SK-N-SH (cell line): ENCODE data around the gene RNF144B. TPM values are rescaled to one million over a fixed set of nuclear protein-coding genes. Genes with fewer than 3 reads are reported as not detected.

Experiments used
- CTCF ChIA-PET: fragments of 300-600, 350-600 bp; formaldehyde crosslinking; extraction: SDS; loops from one replicate; lab custom pipeline; 2021; lab: Yijun Ruan, JAX
- POLR2A ChIA-PET: fragments of 350-600 bp; sonication (Branson Sonifier 250); formaldehyde crosslinking; extraction: SDS; loops from one replicate; lab custom pipeline; 2020; ENCODE audit warnings: antibody characterized with exemption, inconsistent platforms; lab: Yijun Ruan, JAX
- DNase-seq: peaks from one replicate; pipeline ENCODE4 v3.0.0; 2012
- H2AFZ ChIP-seq: fragments of 200-600 bp; sonication (generic); 2 replicates; pipeline ENCODE4 v1.8.1; 2016; ENCODE audit warnings: antibody characterized with exemption, mild to moderate bottlenecking, low read depth
- H3F3A ChIP-seq: fragments of 200-600 bp; sonication (generic); replicated peaks from 2 replicates; pipeline ENCODE3; 2016; ENCODE audit warnings: antibody characterized with exemption, mild to moderate bottlenecking; ENCODE audit not compliant: insufficient read depth
- H3K27ac ChIP-seq, 2 experiments: fragments of 200-500 bp in 1 of 2; fragments of 200-600 bp in 1 of 2; sonication (Bioruptor generic) in 1 of 2; sonication (generic), shearing (Covaris generic) in 1 of 2; 2 replicates each; pipeline versions ENCODE4 v1.5.1 to v1.6.1; 2014 to 2016; ENCODE audit warnings: low read depth in 2 of 2, inconsistent platforms in 1 of 2, low read length in 1 of 2, mild to moderate bottlenecking in 1 of 2, mixed read lengths in 1 of 2
- H3K27me3 ChIP-seq: fragments of 200-600 bp; sonication (generic), shearing (Covaris generic); 2 replicates; pipeline ENCODE4 v1.6.1; 2016; ENCODE audit warnings: mixed run types; ENCODE audit not compliant: insufficient read depth
- H3K36me3 ChIP-seq, 2 experiments: fragments of 200-500 bp in 1 of 2; fragments of 200-600 bp in 1 of 2; sonication (Bioruptor generic) in 1 of 2; sonication (generic) in 1 of 2; replicated peaks in 1 of 2; 2 replicates each; pipeline versions ENCODE3 to v1.5.1; 2014 to 2016; ENCODE audit warnings: low read length in 1 of 2, mild to moderate bottlenecking in 1 of 2; ENCODE audit not compliant: insufficient read depth in 2 of 2, control insufficient read depth in 1 of 2
- H3K4me1 ChIP-seq, 2 experiments: fragments of 200-500 bp in 1 of 2; fragments of 200-600 bp in 1 of 2; sonication (Bioruptor generic) in 1 of 2; sonication (generic), shearing (Covaris generic) in 1 of 2; 2 replicates each; pipeline versions ENCODE4 v1.5.1 to v1.6.1; 2014 to 2016; ENCODE audit warnings: low read depth in 1 of 2, low read length in 1 of 2, mixed run types in 1 of 2; ENCODE audit not compliant: insufficient read depth in 2 of 2, control insufficient read depth in 1 of 2
- H3K4me2 ChIP-seq: fragments of 200-600 bp; sonication (generic), shearing (Covaris generic); 2 replicates; pipeline ENCODE4 v1.6.1; 2017; ENCODE audit warnings: mixed run types
- H3K4me3 ChIP-seq, 2 experiments: fragments of 200-500 bp in 1 of 2; fragments of 200-600 bp in 1 of 2; sonication (Bioruptor generic) in 1 of 2; sonication (generic), shearing (Covaris generic) in 1 of 2; 2 replicates each; pipeline versions ENCODE4 v1.5.1 to v1.8.1; 2014 to 2016; ENCODE audit warnings: low read depth in 2 of 2, inconsistent platforms in 1 of 2, low read length in 1 of 2, mild to moderate bottlenecking in 1 of 2, mixed read lengths in 1 of 2, moderate library complexity in 1 of 2
- H3K79me2 ChIP-seq: fragments of 200-600 bp; sonication (generic); 2 replicates; pipeline ENCODE4 v1.8.1; 2017; ENCODE audit warnings: mild to moderate bottlenecking; ENCODE audit not compliant: insufficient read depth
- H3K9ac ChIP-seq: fragments of 200-600 bp; sonication (generic); 2 replicates; pipeline ENCODE4 v1.6.1; 2017; ENCODE audit warnings: mixed run types
- H3K9me2 ChIP-seq: fragments of 200-600 bp; sonication (generic); 2 replicates; pipeline ENCODE4 v1.6.1; 2017; ENCODE audit warnings: mixed run types
- H3K9me3 ChIP-seq: fragments of 200-600 bp; sonication (generic); 2 replicates; pipeline ENCODE4 v1.6.1; 2017; ENCODE audit warnings: mixed run types, mild to moderate bottlenecking, moderate library complexity
- H4K20me1 ChIP-seq: fragments of 200-600 bp; sonication (generic); 2 replicates; pipeline ENCODE4 v1.6.1; 2017; ENCODE audit warnings: mild to moderate bottlenecking, mixed run types; ENCODE audit not compliant: insufficient read depth
- CTCF ChIP-seq: fragments of 200-600 bp; sonication (generic); IDR thresholded peaks from 2 replicates; pipeline ENCODE4 v1.6.1; 2017; ENCODE audit warnings: antibody characterized with exemption, mild to moderate bottlenecking, moderate library complexity
- ELF1 ChIP-seq: IDR thresholded peaks from 2 replicates; pipeline ENCODE4 v1.4.0; 2012
- EZH2phosphoT487 ChIP-seq: fragments of 200-600 bp; sonication (generic); IDR thresholded peaks from 2 replicates; pipeline ENCODE4 v1.6.1; 2017; ENCODE audit warnings: low read depth, mixed run types, mild to moderate bottlenecking, antibody characterized with exemption, moderate library complexity, borderline replicate concordance
- FOSL2 ChIP-seq: IDR thresholded peaks from 2 replicates; pipeline ENCODE4 v1.4.0; 2012; ENCODE audit warnings: low read depth, mild to moderate bottlenecking, moderate library complexity, borderline replicate concordance
- FOXJ3 ChIP-seq: sonication (generic); formaldehyde crosslinking; IDR thresholded peaks from 2 replicates; pipeline ENCODE4 v1.5.1; 2020; ENCODE audit warnings: mild to moderate bottlenecking, missing genetic modification reagents
- GATA2 ChIP-seq: sonication (generic); formaldehyde crosslinking; IDR thresholded peaks from 2 replicates; pipeline ENCODE4 v1.5.0; 2020; ENCODE audit warnings: mild to moderate bottlenecking, missing genetic modification reagents
- JUND ChIP-seq: IDR thresholded peaks from 2 replicates; pipeline ENCODE4 v1.4.0; 2012
- MEF2A ChIP-seq: IDR thresholded peaks from 2 replicates; pipeline ENCODE4 v1.4.0; 2012; ENCODE audit warnings: low read depth, borderline replicate concordance
- MXI1 ChIP-seq: IDR thresholded peaks from 2 replicates; pipeline ENCODE4 v1.6.1; 2012; ENCODE audit warnings: mild to moderate bottlenecking, low read depth, low read length, improper control_type of control experiment
- NFIC ChIP-seq: IDR thresholded peaks from 2 replicates; pipeline ENCODE4 v1.4.0; 2012; ENCODE audit warnings: borderline replicate concordance
- NRF1 ChIP-seq: IDR thresholded peaks from 2 replicates; pipeline ENCODE4 v1.6.1; 2012; ENCODE audit warnings: low read depth, mild to moderate bottlenecking, low read length
- RCOR1 ChIP-seq: fragments of 150-350 bp; IDR thresholded peaks from 2 replicates; pipeline ENCODE4 v1.6.1; 2017; ENCODE audit warnings: antibody characterized with exemption, low read length
- RXRA ChIP-seq: IDR thresholded peaks from 2 replicates; pipeline ENCODE4 v1.4.0; 2012; ENCODE audit warnings: low read depth, mild to moderate bottlenecking, borderline replicate concordance
- SIN3A ChIP-seq: IDR thresholded peaks from 2 replicates; pipeline ENCODE4 v1.6.1; 2012; ENCODE audit warnings: low read depth, mild to moderate bottlenecking, low read length, moderate library complexity, borderline replicate concordance
- SMC3 ChIP-seq: IDR thresholded peaks from 2 replicates; pipeline ENCODE4 v1.6.1; 2012; ENCODE audit warnings: low read depth, low read length, improper control_type of control experiment
- TCF12 ChIP-seq: IDR thresholded peaks from 2 replicates; pipeline ENCODE4 v1.4.0; 2012
- USF2 ChIP-seq: fragments of 150-350 bp; IDR thresholded peaks from 2 replicates; pipeline ENCODE4 v1.6.1; 2017; ENCODE audit warnings: antibody characterized with exemption, low read length, low read depth, borderline replicate concordance
- YY1 ChIP-seq: IDR thresholded peaks from 2 replicates; pipeline ENCODE4 v1.4.0; 2012; ENCODE audit warnings: low read depth, mild to moderate bottlenecking
- WGBS: methylation state at CpG from one replicate; pipeline ENCODE4 v1.1.6; 2017; ENCODE audit warnings: low lambda C conversion rate; 5-methylcytosine and 5-hydroxymethylcytosine counted together
- polyA plus RNA-seq, 3 experiments: library from polyadenylated mRNA; depleted of rRNA; stranded (reverse); fragments of >200 nt; gene quantifications; 2 replicates each; pipeline ENCODE4 v1.2.3, GENCODE V29; 2012
- TF ChIP-seq, protein P1 (sequence below): IDR thresholded peaks from 2 replicates; pipeline ENCODE4 v1.6.1; 2012; ENCODE audit warnings: mild to moderate bottlenecking, low read depth, low read length, moderate library complexity
- TF ChIP-seq, protein P2 (sequence below): IDR thresholded peaks from 2 replicates; pipeline ENCODE4 v1.4.0; 2012; ENCODE audit warnings: low read depth, borderline replicate concordance

The RNF144B gene
- polyA plus RNA-seq, 1 of the 3 experiments (the other 2 are of a cell fraction), result 1.2 TPM

DNA sequence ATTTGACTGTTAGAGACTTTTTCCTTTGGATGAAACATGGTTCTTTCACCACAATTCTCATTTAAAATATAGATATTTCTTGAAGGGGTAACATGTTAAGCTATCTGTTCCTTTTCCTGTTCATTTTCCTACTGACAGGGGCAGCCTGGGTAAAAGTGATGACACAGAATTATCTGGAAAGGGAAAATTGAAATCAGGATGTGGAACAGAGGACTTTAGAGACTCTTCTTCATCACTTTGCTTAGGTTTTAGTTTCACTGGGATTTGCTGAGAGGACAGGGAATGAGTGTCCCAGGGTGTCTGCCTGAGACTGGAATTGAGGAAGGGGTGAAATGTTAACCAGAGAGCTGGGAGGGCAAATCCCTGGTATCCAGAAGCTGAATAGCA, 116.0 kb downstream of the RNF144B start:
- H3K4me2 ChIP-seq, result no peak overlapping the region
- H3K27ac ChIP-seq, result no peak overlapping the region

GRCh38 chr6:18503593-18504231, 116.6 kb downstream of the RNF144B start:
- POLR2A ChIA-PET, result no interaction called here
- no peak overlapping the region; a peak in 1 of 4 replicates for H3K27ac ChIP-seq
- TF ChIP-seq USF2 (no peak), RXRA (no peak), NFIC (no peak), CTCF (peak; percentile 94), ELF1 (no peak), YY1 (no peak; the same call in 1 of the 2 replicates), FOSL2 (no peak), RCOR1 (no peak), TCF12 (no peak), GATA2 (CRISPR knock-in tag) (no peak), NRF1 (no peak), SIN3A (no peak), FOXJ3 (no peak), EZH2phosphoT487 (no peak), JUND (no peak), MEF2A (no peak), SMC3 (peak; percentile 98)
- TF ChIP-seq, protein P1, sequence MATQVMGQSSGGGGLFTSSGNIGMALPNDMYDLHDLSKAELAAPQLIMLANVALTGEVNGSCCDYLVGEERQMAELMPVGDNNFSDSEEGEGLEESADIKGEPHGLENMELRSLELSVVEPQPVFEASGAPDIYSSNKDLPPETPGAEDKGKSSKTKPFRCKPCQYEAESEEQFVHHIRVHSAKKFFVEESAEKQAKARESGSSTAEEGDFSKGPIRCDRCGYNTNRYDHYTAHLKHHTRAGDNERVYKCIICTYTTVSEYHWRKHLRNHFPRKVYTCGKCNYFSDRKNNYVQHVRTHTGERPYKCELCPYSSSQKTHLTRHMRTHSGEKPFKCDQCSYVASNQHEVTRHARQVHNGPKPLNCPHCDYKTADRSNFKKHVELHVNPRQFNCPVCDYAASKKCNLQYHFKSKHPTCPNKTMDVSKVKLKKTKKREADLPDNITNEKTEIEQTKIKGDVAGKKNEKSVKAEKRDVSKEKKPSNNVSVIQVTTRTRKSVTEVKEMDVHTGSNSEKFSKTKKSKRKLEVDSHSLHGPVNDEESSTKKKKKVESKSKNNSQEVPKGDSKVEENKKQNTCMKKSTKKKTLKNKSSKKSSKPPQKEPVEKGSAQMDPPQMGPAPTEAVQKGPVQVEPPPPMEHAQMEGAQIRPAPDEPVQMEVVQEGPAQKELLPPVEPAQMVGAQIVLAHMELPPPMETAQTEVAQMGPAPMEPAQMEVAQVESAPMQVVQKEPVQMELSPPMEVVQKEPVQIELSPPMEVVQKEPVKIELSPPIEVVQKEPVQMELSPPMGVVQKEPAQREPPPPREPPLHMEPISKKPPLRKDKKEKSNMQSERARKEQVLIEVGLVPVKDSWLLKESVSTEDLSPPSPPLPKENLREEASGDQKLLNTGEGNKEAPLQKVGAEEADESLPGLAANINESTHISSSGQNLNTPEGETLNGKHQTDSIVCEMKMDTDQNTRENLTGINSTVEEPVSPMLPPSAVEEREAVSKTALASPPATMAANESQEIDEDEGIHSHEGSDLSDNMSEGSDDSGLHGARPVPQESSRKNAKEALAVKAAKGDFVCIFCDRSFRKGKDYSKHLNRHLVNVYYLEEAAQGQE, result no peak

More for the DNA sequence above, 116.0 kb downstream of the RNF144B start:
- no peak for DNase-seq
- Histone ChIP-seq H3K4me1 (peaks cover 4 to 6% of the 10 kb centered on the region in 2 experiments; a peak in 2 of 4 replicates), H3K27me3 (no peaks in the 10 kb centered on the region), H3K4me3 (no peak overlapping the region), H3F3A (no peaks in the 10 kb centered on the region), H2AFZ (peak overlapping the region; percentile 85), H4K20me1 (no peaks in the 10 kb centered on the region), H3K79me2 (no peaks in the 10 kb centered on the region), H3K36me3 (no peaks in the 10 kb centered on the region), H3K9me2 (no peaks in the 10 kb centered on the region), H3K9ac (no peak overlapping the region), H3K9me3 (no peaks in the 10 kb centered on the region)
- ChIA-PET POLR2A (no interaction called here), CTCF (interaction anchor here (0.7 to 3.2 kb wide), 31 partner anchors 9 to 1347 kb away, joined by 3 to 32 read pairs (median 4); partner anchors contain the start of gene RNF144B)
- no peak for TF ChIP-seq FOXJ3
- TF ChIP-seq FOSL2, result no peak
- TF ChIP-seq, protein P2, sequence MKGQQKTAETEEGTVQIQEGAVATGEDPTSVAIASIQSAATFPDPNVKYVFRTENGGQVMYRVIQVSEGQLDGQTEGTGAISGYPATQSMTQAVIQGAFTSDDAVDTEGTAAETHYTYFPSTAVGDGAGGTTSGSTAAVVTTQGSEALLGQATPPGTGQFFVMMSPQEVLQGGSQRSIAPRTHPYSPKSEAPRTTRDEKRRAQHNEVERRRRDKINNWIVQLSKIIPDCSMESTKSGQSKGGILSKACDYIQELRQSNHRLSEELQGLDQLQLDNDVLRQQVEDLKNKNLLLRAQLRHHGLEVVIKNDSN, result no peak
- no peak for TF ChIP-seq MXI1

More at GRCh38 chr6:18503593-18504231, 116.6 kb downstream of the RNF144B start:
- Histone ChIP-seq H3K4me1 (peaks cover 4 to 6% of the 10 kb centered on the region in 2 experiments; a peak in 2 of 4 replicates), H3K9me2 (no peaks in the 10 kb centered on the region), H3F3A (no peaks in the 10 kb centered on the region), H3K79me2 (no peaks in the 10 kb centered on the region), H3K9me3 (no peaks in the 10 kb centered on the region), H2AFZ (peak overlapping the region; percentile 85), H3K4me3 (peak overlapping the region; percentile 9 to 19; a peak in 2 of 4 replicates), H3K4me2 (no peak overlapping the region), H3K27me3 (no peaks in the 10 kb centered on the region), H3K36me3 (no peaks in the 10 kb centered on the region), H4K20me1 (no peaks in the 10 kb centered on the region), H3K9ac (no peak overlapping the region)
- DNase-seq, result peak; percentile 52
- CTCF ChIA-PET, result interaction anchor here (0.7 to 3.2 kb wide), 31 partner anchors 9 to 1347 kb away, joined by 3 to 32 read pairs (median 4); partner anchors contain the start of gene RNF144B
- WGBS, result 40% methylated on average over 11 of the region's 11 CpGs
